Epithelial cell of esophagus (primary cell): Measurements from ENCODE around the gene TIGD3.
A peak's percentile ranks its signal among the peaks of the same experiment; 100 is the strongest.
"Not testable (repeated sequence)": the region's sequence is repeated elsewhere in the genome, so short reads cannot be mapped to it uniquely, and the experiment has no call there.

ENCODE experiments used
- DNase-seq: peaks from one replicate; pipeline ENCODE4 v3.0.0; 2010; ENCODE audit warnings: low read depth
- H3K4me3 ChIP-seq: 2 replicates; pipeline ENCODE4 v1.5.1; 2011; ENCODE audit warnings: mild to moderate bottlenecking, low read length, control low read depth
- TF ChIP-seq, protein P1 (sequence below): IDR thresholded peaks from 2 replicates; pipeline ENCODE4 v1.5.1; 2011; ENCODE audit warnings: low read depth, mild to moderate bottlenecking, low read length, control low read depth, inconsistent platforms; ENCODE audit not compliant: insufficient read depth; ENCODE audit errors: missing control alignments

Gene TIGD3

DNA sequence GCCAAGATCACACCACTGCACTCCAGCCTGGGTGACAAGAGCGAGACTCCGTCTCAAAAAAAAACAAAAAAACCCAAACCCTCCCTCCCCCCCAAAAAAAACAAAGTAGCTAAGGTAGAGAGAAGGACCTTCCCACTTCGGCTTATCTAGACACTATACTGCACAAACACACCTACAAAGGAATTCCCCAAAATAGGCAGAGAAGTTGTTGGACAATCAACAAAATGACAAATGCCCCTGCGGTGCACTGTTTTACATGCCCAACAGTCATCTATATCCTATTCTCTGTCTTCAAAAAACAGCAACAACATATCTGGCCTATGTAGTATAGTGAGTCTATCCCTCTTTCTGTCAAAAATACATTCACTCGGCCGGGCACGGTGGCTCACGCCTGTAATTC lies 27.5 kb upstream of the TIGD3 start:
- TF ChIP-seq, protein P1, sequence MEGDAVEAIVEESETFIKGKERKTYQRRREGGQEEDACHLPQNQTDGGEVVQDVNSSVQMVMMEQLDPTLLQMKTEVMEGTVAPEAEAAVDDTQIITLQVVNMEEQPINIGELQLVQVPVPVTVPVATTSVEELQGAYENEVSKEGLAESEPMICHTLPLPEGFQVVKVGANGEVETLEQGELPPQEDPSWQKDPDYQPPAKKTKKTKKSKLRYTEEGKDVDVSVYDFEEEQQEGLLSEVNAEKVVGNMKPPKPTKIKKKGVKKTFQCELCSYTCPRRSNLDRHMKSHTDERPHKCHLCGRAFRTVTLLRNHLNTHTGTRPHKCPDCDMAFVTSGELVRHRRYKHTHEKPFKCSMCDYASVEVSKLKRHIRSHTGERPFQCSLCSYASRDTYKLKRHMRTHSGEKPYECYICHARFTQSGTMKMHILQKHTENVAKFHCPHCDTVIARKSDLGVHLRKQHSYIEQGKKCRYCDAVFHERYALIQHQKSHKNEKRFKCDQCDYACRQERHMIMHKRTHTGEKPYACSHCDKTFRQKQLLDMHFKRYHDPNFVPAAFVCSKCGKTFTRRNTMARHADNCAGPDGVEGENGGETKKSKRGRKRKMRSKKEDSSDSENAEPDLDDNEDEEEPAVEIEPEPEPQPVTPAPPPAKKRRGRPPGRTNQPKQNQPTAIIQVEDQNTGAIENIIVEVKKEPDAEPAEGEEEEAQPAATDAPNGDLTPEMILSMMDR = no peak
- no peak for DNase-seq
- no peak overlapping the region for H3K4me3 ChIP-seq

DNA sequence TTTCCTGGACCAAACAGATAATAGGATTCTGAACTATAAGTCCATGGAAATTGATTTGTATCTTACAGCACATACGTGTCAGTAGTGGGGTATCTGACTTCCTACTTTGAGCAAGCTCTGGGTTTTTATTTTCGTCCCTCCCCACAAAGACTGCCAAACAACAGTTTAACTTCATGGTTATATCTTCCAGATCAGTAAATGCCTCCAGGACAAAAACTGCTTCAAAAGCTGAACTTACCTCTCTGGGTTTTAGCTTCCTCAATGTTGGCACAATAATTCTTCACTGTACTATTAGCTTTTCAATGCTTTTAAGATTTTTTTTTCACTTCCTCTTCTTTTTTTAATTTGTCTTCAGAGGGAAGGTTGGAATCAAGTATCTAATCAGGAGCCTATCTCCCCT lies 25.1 kb upstream of the TIGD3 start:
- DNase-seq = no peak
- TF ChIP-seq, protein P1 = no peak
- H3K4me3 ChIP-seq = no peak overlapping the region

DNA sequence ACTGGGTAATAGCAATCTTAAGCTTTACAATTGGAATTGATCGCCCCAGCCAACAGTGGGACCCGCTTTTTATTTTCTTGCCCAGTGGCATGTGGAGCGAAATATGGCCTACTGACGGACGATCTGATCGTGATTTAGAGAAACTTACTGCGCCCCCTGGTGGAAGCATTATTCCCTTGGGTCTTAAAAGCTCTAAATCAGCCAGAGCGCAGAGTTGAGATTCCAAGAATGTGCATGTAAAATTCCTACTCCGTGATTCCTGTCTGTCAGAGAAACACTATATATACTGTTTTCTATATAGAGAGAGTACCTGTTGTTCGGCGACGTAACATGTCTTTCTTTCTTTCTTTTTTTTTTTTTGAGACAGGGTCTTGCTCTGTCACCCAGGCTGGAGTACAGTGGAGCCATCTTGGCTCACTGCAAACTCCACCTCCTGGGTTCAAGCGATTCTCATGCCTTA lies 24.6 kb upstream of the TIGD3 start:
- TF ChIP-seq, protein P1 = peak; percentile 69
- no peak overlapping the region for H3K4me3 ChIP-seq
- DNase-seq = peak; percentile 93

DNA sequence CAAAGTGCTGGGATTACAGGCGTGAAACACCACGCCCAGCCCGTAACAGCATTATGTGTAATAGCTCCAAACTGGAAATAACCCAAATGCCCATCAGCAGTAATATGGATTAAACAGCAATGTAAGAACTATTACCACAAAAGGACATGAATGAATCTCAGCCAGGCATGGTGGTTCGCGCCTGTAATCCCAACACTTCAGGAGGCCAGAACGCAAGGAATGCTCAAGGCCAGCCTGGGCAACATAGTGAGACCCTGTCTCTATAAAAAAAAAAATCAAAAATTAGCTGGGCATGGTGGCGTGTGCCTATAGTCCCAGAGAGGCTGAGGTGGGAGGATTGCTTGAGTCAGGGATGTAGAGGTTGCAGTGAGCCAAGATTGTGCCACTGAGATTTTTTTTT lies 24.0 kb upstream of the TIGD3 start:
- no peak for DNase-seq
- H3K4me3 ChIP-seq = no peak overlapping the region
- TF ChIP-seq, protein P1 = no peak

DNA sequence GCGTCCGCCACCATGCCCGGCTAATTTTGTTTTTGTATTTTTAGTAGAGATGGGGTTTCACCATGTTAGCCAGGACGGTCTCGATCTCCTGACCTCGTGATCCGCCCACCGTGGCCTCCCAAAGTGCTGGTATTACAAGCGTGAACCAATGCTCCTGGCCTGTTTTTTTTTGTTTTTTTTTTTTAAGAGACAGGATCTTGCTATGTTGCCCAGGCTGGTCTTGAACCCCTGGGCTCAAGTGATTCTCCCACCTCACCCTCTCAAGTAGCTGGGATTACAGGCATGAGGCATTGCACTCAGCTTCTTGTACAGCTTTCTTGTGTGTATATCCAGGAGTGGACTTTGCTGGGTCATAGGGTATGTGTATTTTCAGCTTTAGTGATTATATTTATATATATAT lies 22.0 kb upstream of the TIGD3 start:
- DNase-seq = not testable (repeated sequence)

DNA sequence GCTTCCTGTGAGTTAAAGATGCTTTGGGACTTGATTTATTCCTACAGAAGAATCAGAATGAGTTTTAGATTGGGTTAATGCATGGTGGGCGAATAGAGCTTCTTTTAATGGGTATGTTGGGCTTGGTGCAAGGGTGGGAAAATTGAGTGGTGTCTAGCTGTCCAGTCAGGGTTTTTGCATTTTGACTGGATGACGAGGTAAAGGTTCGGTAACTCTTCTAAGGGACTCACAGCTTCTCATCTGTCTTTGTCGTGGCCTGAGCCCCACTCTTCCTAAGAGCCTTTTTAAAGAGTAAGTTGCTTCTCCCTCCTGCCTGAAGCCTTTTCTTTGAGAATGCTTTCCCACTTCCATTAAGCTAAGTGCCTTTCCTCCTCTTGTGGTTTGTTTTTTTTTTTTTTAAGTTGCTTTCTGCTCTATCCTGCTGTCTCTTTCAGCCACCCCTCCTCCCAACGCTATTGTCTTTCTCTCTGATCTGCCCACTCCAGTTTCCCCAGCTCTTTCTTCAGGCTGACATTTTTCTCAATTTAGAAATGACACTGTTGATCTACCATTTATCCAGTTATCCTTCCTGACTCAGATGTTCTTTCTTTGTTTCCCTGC lies 19.8 kb upstream of the TIGD3 start:
- peak overlapping the region; percentile 96 for H3K4me3 ChIP-seq
- no peak for DNase-seq
- TF ChIP-seq, protein P1 = no peak

More for the DNA sequence above, 22.0 kb upstream of the TIGD3 start:
- H3K4me3 ChIP-seq = not testable (repeated sequence)

DNA sequence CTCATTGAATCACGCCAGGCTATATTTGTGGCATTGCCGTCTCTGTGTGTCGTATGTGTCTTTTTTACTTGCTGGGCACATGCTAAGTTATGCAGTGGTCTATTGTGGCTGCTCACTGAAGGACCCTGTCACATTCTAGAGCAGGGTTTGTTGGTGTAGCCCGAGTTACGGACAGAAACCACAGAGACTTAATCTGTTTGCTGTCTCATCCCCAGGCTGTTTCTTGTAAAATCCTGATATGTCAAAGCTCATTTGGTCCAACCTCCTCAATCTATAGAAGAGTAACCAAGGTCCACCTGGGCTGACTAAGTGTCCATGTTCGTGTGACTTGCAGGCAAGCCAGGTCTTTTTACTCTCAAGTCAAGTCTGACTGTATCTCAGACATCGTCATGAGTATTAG lies 15.9 kb upstream of the TIGD3 start:
- DNase-seq = no peak
- TF ChIP-seq, protein P1 = no peak
- H3K4me3 ChIP-seq = no peak overlapping the region
